ENCODE measurements around the gene SCN3A.

GRCh38 chr2:165176780-165177179 is 27.1 kb downstream of the SCN3A start:
- TF ChIP-seq CTCF (conservative IDR thresholded peaks at IDR 0.05; ENCODE audit: low read depth, low read length) (no peak), SMC3 (IDR thresholded peaks at IDR 0.05; ENCODE audit: low read depth, low read length) (no peak), MAZ (IDR thresholded peaks at IDR 0.05; ENCODE audit: borderline replicate concordance, low read depth, low read length) (no peak), RCOR1 (IDR thresholded peaks at IDR 0.05; ENCODE audit: insufficient replicate concordance, low read length) (no peak), POLR2A (IDR thresholded peaks at IDR 0.05; ENCODE audit: low read depth, low read length) (no peak), RAD21 (IDR thresholded peaks at IDR 0.05; ENCODE audit: low read length) (no peak)
- TF ChIP-seq, protein P1, sequence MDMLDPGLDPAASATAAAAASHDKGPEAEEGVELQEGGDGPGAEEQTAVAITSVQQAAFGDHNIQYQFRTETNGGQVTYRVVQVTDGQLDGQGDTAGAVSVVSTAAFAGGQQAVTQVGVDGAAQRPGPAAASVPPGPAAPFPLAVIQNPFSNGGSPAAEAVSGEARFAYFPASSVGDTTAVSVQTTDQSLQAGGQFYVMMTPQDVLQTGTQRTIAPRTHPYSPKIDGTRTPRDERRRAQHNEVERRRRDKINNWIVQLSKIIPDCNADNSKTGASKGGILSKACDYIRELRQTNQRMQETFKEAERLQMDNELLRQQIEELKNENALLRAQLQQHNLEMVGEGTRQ (IDR thresholded peaks at IDR 0.05; ENCODE audit: low read depth, low read length), result no peak

Data from IMR-90 (cell line).